Neural crest cell (in vitro differentiated cells): ENCODE measurements around the gene TMCC3. TPM values are rescaled to one million over a fixed set of nuclear protein-coding genes. Genes with fewer than 3 reads are reported as not detected.

Experiments used
- DNase-seq: peaks from one replicate; pipeline ENCODE4 v3.0.0; 2021; ENCODE audit warnings: low read depth, mixed read lengths, low spot score
- H3K27ac Mint-ChIP-seq: one replicate; pipeline ENCODE4 v1.8.0; 2021; ENCODE audit warnings: mild to moderate bottlenecking, mixed read lengths; ENCODE audit not compliant: unreplicated experiment
- H3K27me3 Mint-ChIP-seq: 2 replicates; pipeline ENCODE4 v1.8.0; 2021; ENCODE audit warnings: low read depth, mild to moderate bottlenecking, mixed read lengths
- H3K36me3 Mint-ChIP-seq: 2 replicates; pipeline ENCODE4 v1.8.0; 2021; ENCODE audit warnings: low read depth, mild to moderate bottlenecking, mixed read lengths
- H3K4me1 Mint-ChIP-seq: 2 replicates; pipeline ENCODE4 v1.8.0; 2021; ENCODE audit warnings: mixed read lengths
- H3K4me3 Mint-ChIP-seq: one replicate; pipeline ENCODE4 v1.8.0; 2021; ENCODE audit warnings: mild to moderate bottlenecking, mixed read lengths
- H3K9me3 Mint-ChIP-seq: 2 replicates; pipeline ENCODE4 v1.8.0; 2021; ENCODE audit warnings: mixed read lengths
- CTCF ChIP-seq: fragments of 200-600 bp; sonication (generic); conservative IDR thresholded peaks from 2 replicates; pipeline ENCODE4 v1.5.0; 2021; ENCODE audit warnings: antibody characterized with exemption, mild to moderate bottlenecking
- total RNA-seq: library from RNA; stranded (reverse); gene quantifications from 2 replicates; pipeline ENCODE4 v1.2.1, GENCODE V29; 2021

The TMCC3 gene
- total RNA-seq, 1 donor from 2014 or later: 3.4 TPM

DNA sequence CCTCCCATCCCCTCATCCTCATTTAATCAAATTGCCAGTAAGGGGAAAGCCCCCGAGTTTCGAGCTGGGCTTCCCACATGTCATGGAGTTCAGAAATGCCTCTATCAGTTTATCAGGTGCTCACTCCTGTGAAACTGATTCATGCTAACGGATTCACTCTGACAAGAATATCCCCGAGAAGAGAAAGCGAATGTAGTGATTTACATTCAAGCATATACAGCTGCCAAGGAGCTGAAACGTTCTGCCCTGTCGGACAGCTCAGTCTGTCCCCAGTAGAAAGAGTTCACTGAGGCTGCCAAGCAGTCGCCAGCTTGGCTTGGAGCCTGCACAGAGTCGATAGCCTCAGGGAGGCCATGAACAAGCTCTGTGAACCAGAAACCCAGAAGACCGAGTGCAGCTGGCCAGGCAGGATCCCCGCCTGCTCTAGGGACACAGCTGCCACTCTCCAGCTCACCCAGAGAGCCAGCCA, 88.4 kb downstream of the TMCC3 start:
- TF ChIP-seq CTCF: no peak
- Mint-ChIP-seq H3K27me3 (peaks cover 28% of the 10 kb centered on the region), H3K9me3 (peaks cover 3% of the 10 kb centered on the region), H3K36me3 (no peaks in the 10 kb centered on the region), H3K27ac (no peak overlapping the region), H3K4me3 (no peak overlapping the region), H3K4me1 (peaks cover 24% of the 10 kb centered on the region)
- DNase-seq: no peak

GRCh38 chr12:94560431-94561221, 89.7 kb downstream of the TMCC3 start:
- Mint-ChIP-seq H3K27me3 (peaks cover 31% of the 10 kb centered on the region), H3K36me3 (no peaks in the 10 kb centered on the region), H3K4me3 (no peak overlapping the region), H3K27ac (no peak overlapping the region), H3K9me3 (peaks cover 3% of the 10 kb centered on the region), H3K4me1 (peaks cover 24% of the 10 kb centered on the region)
- TF ChIP-seq CTCF: no peak
- no peak for DNase-seq

DNA sequence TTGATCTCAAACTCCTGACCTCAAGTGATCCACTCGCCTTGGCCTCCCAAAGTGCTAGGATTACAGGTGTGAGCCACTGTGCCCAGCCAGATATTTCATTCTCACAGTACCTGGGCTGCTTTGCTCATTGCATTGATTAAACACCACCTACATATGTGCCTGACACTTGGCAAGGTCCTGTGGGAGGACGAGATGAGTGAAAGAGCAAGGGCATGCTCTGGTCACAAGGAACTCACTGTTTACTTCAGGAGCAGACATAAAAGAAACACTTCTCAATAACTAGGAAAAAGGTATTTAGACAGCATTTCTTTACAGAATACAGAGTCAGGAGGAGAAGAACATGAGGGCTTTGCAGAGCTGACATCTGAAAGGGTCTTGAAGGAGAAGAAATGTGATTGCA, 91.7 kb downstream of the TMCC3 start:
- TF ChIP-seq CTCF: no peak
- peaks cover 3% of the 10 kb centered on the region for H3K9me3 Mint-ChIP-seq
- peaks cover 31% of the 10 kb centered on the region for H3K27me3 Mint-ChIP-seq
- H3K4me1 Mint-ChIP-seq: peaks cover 18% of the 10 kb centered on the region
- no peak overlapping the region for H3K27ac Mint-ChIP-seq
- H3K36me3 Mint-ChIP-seq: no peaks in the 10 kb centered on the region
- no peak overlapping the region for H3K4me3 Mint-ChIP-seq
- no peak for DNase-seq

- DNase-seq: no peak
- Mint-ChIP-seq H3K9me3 (peaks cover 3% of the 10 kb centered on the region), H3K4me1 (peaks cover 16% of the 10 kb centered on the region), H3K27ac (no peak overlapping the region), H3K27me3 (peaks cover 31% of the 10 kb centered on the region), H3K36me3 (no peaks in the 10 kb centered on the region), H3K4me3 (no peak overlapping the region)
- TF ChIP-seq CTCF: no peak
Measured at GRCh38 chr12:94557746-94558295, 92.5 kb downstream of the TMCC3 start.

DNA sequence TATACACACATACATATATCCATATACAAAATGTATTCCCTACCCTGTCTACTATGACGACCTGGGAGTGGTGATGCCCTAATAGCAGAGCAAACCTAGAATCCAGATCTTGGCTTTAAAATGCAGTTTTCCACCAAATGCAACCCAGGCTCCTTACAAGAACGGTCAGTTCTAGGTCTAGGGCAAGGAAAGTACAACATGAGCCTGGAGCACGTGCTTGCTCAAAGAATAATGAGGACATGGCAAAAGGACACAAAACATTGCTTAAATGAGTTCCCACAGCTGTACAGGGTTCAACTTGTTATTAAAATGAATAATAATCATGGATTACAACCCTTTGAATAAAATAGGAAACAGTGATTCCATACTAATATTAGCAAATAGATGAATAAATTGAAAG, 94.7 kb downstream of the TMCC3 start:
- no peaks in the 10 kb centered on the region for H3K36me3 Mint-ChIP-seq

More for the DNA sequence above, 94.7 kb downstream of the TMCC3 start:
- no peak overlapping the region for H3K27ac Mint-ChIP-seq
- peaks cover 3% of the 10 kb centered on the region for H3K9me3 Mint-ChIP-seq
- H3K27me3 Mint-ChIP-seq: peaks cover 20% of the 10 kb centered on the region
- H3K4me1 Mint-ChIP-seq: peaks cover 5% of the 10 kb centered on the region
- H3K4me3 Mint-ChIP-seq: no peak overlapping the region
- TF ChIP-seq CTCF: no peak
- DNase-seq: no peak
